H9 (cell line): ENCODE data around the gene POU5F1. TPM values are rescaled to one million over a fixed set of nuclear protein-coding genes. Genes with fewer than 3 reads are reported as not detected.

Source experiments
- DNase-seq: peaks from one replicate; pipeline ENCODE4 v3.0.0-alpha.2; 2017
- H2AFZ ChIP-seq: one replicate; pipeline ENCODE4 v1.6.1; 2013; ENCODE audit warnings: mild to moderate bottlenecking, low read length, control low read depth, moderate library complexity
- H2AK5ac ChIP-seq: 2 replicates; pipeline ENCODE4 v1.6.1; 2013; ENCODE audit warnings: low read length, control low read depth, mixed read lengths; ENCODE audit not compliant: insufficient read length
- H2BK120ac ChIP-seq: one replicate; pipeline ENCODE4 v1.6.1; 2013; ENCODE audit warnings: low read depth, mild to moderate bottlenecking, low read length, control low read depth, inconsistent platforms; ENCODE audit not compliant: poor library complexity, severe bottlenecking
- H2BK12ac ChIP-seq: 2 replicates; pipeline ENCODE4 v1.6.1; 2013; ENCODE audit warnings: low read length, control low read depth, mixed read lengths, low read depth; ENCODE audit not compliant: insufficient read length
- H2BK15ac ChIP-seq: 2 replicates; pipeline ENCODE4 v1.6.1; 2013; ENCODE audit warnings: low read depth, low read length, control low read depth
- H2BK20ac ChIP-seq: one replicate; pipeline ENCODE4 v1.6.1; 2013; ENCODE audit warnings: low read depth, mild to moderate bottlenecking, low read length, control low read depth, inconsistent platforms; ENCODE audit not compliant: poor library complexity, severe bottlenecking
- H2BK5ac ChIP-seq: 2 replicates; pipeline ENCODE4 v1.6.1; 2013; ENCODE audit warnings: low read length, control low read depth, mixed read lengths; ENCODE audit not compliant: insufficient read length
- H3K14ac ChIP-seq: 2 replicates; pipeline ENCODE4 v1.6.1; 2013; ENCODE audit warnings: low read length, control low read depth; ENCODE audit not compliant: insufficient read depth
- H3K18ac ChIP-seq: 2 replicates; pipeline ENCODE4 v1.6.1; 2013; ENCODE audit warnings: low read depth, mild to moderate bottlenecking, mixed read lengths, low read length, control low read depth; ENCODE audit not compliant: insufficient read length
- H3K23ac ChIP-seq: 2 replicates; pipeline ENCODE4 v1.6.1; 2013; ENCODE audit warnings: low read length, control low read depth, mixed read lengths, low read depth; ENCODE audit not compliant: insufficient read length
- H3K23me2 ChIP-seq: 2 replicates; pipeline ENCODE4 v1.6.1; 2013; ENCODE audit warnings: low read depth, mild to moderate bottlenecking, mixed read lengths, low read length, control low read depth; ENCODE audit not compliant: insufficient read length, poor library complexity, severe bottlenecking
- H3K27ac ChIP-seq: 2 replicates; pipeline ENCODE4 v1.5.1; 2013; ENCODE audit warnings: low read length, control low read depth, mixed read lengths, low read depth; ENCODE audit not compliant: insufficient read length
- H3K27me3 ChIP-seq: 2 replicates; pipeline ENCODE4 v1.6.1; 2013; ENCODE audit warnings: low read length, control low read depth, inconsistent platforms; ENCODE audit not compliant: insufficient read depth
- H3K4ac ChIP-seq: 2 replicates; pipeline ENCODE4 v1.6.1; 2013; ENCODE audit warnings: low read depth, mild to moderate bottlenecking, control low read depth, inconsistent platforms, low read length, moderate library complexity
- H3K4me1 ChIP-seq: 2 replicates; pipeline ENCODE4 v1.6.1; 2013; ENCODE audit warnings: low read length, control low read depth, inconsistent platforms; ENCODE audit not compliant: insufficient read depth
- H3K4me2 ChIP-seq: 2 replicates; pipeline ENCODE4 v1.6.1; 2013; ENCODE audit warnings: low read length, control low read depth, mixed read lengths; ENCODE audit not compliant: insufficient read length, insufficient read depth
- H3K56ac ChIP-seq: 2 replicates; pipeline ENCODE4 v1.6.1; 2013; ENCODE audit warnings: low read depth, mild to moderate bottlenecking, mixed read lengths, low read length, control low read depth; ENCODE audit not compliant: insufficient read length
- H3K79me1 ChIP-seq: 2 replicates; pipeline ENCODE4 v1.6.1; 2013; ENCODE audit warnings: low read depth, mild to moderate bottlenecking, moderate library complexity, low read length, control low read depth, inconsistent platforms; ENCODE audit not compliant: insufficient read depth, poor library complexity, severe bottlenecking
- H3K79me2 ChIP-seq: 2 replicates; pipeline ENCODE4 v1.6.1; 2013; ENCODE audit warnings: low read length, control low read depth, inconsistent platforms; ENCODE audit not compliant: insufficient read depth
- H3K9ac ChIP-seq: 2 replicates; pipeline ENCODE4 v1.6.1; 2013; ENCODE audit warnings: low read length, control low read depth, mixed read lengths; ENCODE audit not compliant: insufficient read length; ENCODE audit errors: extremely low read depth
- H3K9me3 ChIP-seq: one replicate; pipeline ENCODE4 v1.6.1; 2013; ENCODE audit warnings: low read depth, low read length, inconsistent platforms; ENCODE audit not compliant: control insufficient read depth
- H3T11ph ChIP-seq: one replicate; pipeline ENCODE4 v1.6.1; 2013; ENCODE audit warnings: mild to moderate bottlenecking, low read length, control low read depth, inconsistent platforms
- H4K20me1 ChIP-seq: one replicate; pipeline ENCODE4 v1.6.1; 2013; ENCODE audit not compliant: control insufficient read depth, insufficient read length, insufficient read depth
- H4K5ac ChIP-seq: 2 replicates; pipeline ENCODE4 v1.6.1; 2013; ENCODE audit warnings: low read depth, mild to moderate bottlenecking, mixed read lengths, low read length, control low read depth; ENCODE audit not compliant: insufficient read length
- H4K8ac ChIP-seq: replicated peaks from 2 replicates; pipeline ENCODE4 v1.6.1; 2013; ENCODE audit warnings: low read length, control low read depth, mixed read lengths, low read depth; ENCODE audit not compliant: insufficient read length
- H4K91ac ChIP-seq: 2 replicates; pipeline ENCODE4 v1.6.1; 2013; ENCODE audit warnings: low read depth, mild to moderate bottlenecking, moderate library complexity, mixed read lengths, low read length, control low read depth; ENCODE audit not compliant: insufficient read length
- H3K27ac Mint-ChIP-seq, 3 experiments: 2 replicates in 2 of 3; 3 replicates in 1 of 3; pipeline ENCODE4 v1.8.0; 2020 to 2021; ENCODE audit warnings: mixed read lengths in 3 of 3, mild to moderate bottlenecking in 1 of 3, moderate library complexity in 1 of 3
- H3K27me3 Mint-ChIP-seq: 2 replicates; pipeline ENCODE4 v1.8.0; 2021; ENCODE audit warnings: low read depth, mild to moderate bottlenecking, moderate library complexity, mixed read lengths
- H3K36me3 Mint-ChIP-seq, 3 experiments: 2 replicates in 2 of 3; 3 replicates in 1 of 3; pipeline ENCODE4 v1.8.0; 2020 to 2021; ENCODE audit warnings: low read depth in 3 of 3, mixed read lengths in 3 of 3; ENCODE audit not compliant: insufficient read depth in 1 of 3
- H3K4me1 Mint-ChIP-seq, 2 experiments: 2 replicates each; pipeline ENCODE4 v1.8.0; 2020; ENCODE audit warnings: mixed read lengths in 2 of 2
- H3K4me3 Mint-ChIP-seq, 2 experiments: 2 replicates in 1 of 2; 3 replicates in 1 of 2; pipeline ENCODE4 v1.8.0; 2020 to 2021; ENCODE audit warnings: mild to moderate bottlenecking in 2 of 2, mixed read lengths in 2 of 2, moderate library complexity in 1 of 2
- H3K9me3 Mint-ChIP-seq, 2 experiments: 2 replicates in 1 of 2; 3 replicates in 1 of 2; pipeline ENCODE4 v1.8.0; 2020; ENCODE audit warnings: mild to moderate bottlenecking in 2 of 2, mixed read lengths in 2 of 2, moderate library complexity in 1 of 2
- CTCF ChIP-seq: fragments of 200-600 bp; sonication (generic); conservative IDR thresholded peaks from 3 replicates; pipeline ENCODE4 v1.8.0; 2021; ENCODE audit warnings: antibody characterized with exemption, mild to moderate bottlenecking
- WGBS: extraction: QIAGEN DNeasy Blood & Tissue Kit; methylation state at CpG from one replicate; pipeline ENCODE4 v1.1.7; 2013; ENCODE audit warnings: missing lambda C conversion rate, low lambda C conversion rate, mixed read lengths; ENCODE audit not compliant: insufficient read length; ENCODE audit errors: extremely low coverage; 5-methylcytosine and 5-hydroxymethylcytosine counted together
- total RNA-seq: library from RNA; stranded (reverse); gene quantifications from 2 replicates; pipeline ENCODE4 v1.2.1, GENCODE V29; 2021

POU5F1 gene
- total RNA-seq, 1 experiment from 2014 or later: 2,134 TPM

DNA sequence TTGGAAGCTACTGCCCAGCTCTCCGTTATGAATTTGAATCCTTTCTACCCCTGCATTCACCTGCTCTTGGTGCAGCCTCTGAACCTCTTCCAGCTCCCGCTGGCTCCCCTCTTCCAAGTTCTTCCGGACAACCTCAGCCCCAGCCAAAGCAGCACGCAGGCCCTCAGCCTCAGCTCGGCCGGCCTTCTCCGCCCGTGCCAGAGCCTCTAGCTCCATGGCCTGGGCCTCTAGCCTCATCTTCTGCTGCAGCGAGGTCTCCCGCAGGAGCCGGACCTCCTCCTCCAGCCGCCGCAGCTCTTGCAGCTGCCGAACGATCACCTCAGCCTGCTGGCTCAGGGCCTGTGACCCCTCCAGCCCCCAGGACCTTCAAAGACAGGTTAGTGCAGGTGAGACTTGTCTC is 16.0 kb downstream of the POU5F1 start:
- no peak overlapping the region for H3K18ac ChIP-seq
- no peak overlapping the region for H4K8ac ChIP-seq
- H4K91ac ChIP-seq: no peak overlapping the region
- no peak overlapping the region; a peak in 2 of 7 replicates for H3K27ac Mint-ChIP-seq
- no peak overlapping the region for H3K23ac ChIP-seq
- H3K9me3 ChIP-seq: no peaks in the 10 kb centered on the region
- no peak overlapping the region for H2AFZ ChIP-seq
- WGBS: no CpG with 5 or more reads among the region's 15 CpGs
- H3K14ac ChIP-seq: no peak overlapping the region
- H2BK12ac ChIP-seq: no peak overlapping the region
- no peak overlapping the region for H3K4me2 ChIP-seq
- H2BK15ac ChIP-seq: no peak overlapping the region
- H3K79me1 ChIP-seq: no peaks in the 10 kb centered on the region
- H3K4me1 ChIP-seq: peaks cover 7% of the 10 kb centered on the region; the same call in 1 of the 2 replicates
- no peak overlapping the region for H3K9ac ChIP-seq
- peaks cover 14% of the 10 kb centered on the region for H3K23me2 ChIP-seq
- no peak overlapping the region for H2AK5ac ChIP-seq
- no peaks in the 10 kb centered on the region for H3K27me3 ChIP-seq
- no peaks in the 10 kb centered on the region for H4K20me1 ChIP-seq
- no peak overlapping the region for H2BK20ac ChIP-seq
- no peak overlapping the region for H3K4me3 Mint-ChIP-seq
- H2BK5ac ChIP-seq: no peak overlapping the region
- TF ChIP-seq CTCF: no peak
- no peak overlapping the region for H3K56ac ChIP-seq
- peaks cover 28 to 66% (median 52%) of the 10 kb centered on the region in 3 experiments for H3K36me3 Mint-ChIP-seq
- H3K79me2 ChIP-seq: no peaks in the 10 kb centered on the region
- no peak overlapping the region for H3K4ac ChIP-seq
- H2BK120ac ChIP-seq: no peak overlapping the region
- no peaks in the 10 kb centered on the region for H3K9me3 Mint-ChIP-seq
- peaks cover 2% of the 10 kb centered on the region; the same call in 1 of the 2 replicates for H3K27me3 Mint-ChIP-seq
- H4K5ac ChIP-seq: no peak overlapping the region
- peaks cover 19 to 25% of the 10 kb centered on the region in 2 experiments for H3K4me1 Mint-ChIP-seq
- no peak overlapping the region for H3T11ph ChIP-seq
- no peak for DNase-seq
- no peak overlapping the region for H3K27ac ChIP-seq
